Measurements from ENCODE around the gene SLC12A1.
"Not testable (repeated sequence)": the region's sequence is repeated elsewhere in the genome, so short reads cannot be mapped to it uniquely, and the experiment has no call there.

The SLC12A1 gene

DNA sequence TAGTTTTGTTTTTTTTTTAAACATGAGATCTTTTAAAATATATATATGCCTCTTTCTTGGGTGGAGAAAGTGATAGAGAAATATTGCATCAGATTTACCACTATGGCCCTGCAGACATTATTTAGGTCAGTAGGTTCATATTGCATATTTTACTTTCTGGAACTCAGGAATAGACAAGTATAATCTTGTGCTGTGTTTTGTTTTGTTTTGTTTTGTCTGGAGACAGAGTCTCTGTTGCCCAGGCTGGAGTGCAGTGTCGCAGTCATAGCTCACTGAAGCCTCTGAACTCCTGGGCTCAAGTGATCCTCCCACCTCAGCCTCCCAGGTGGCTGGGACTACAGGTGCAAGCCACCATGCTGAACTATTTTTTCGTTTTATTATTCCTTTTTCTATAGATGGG is 103.6 kb downstream of the SLC12A1 start:
- ATAC-seq (no peak), DNase-seq (no peak)
- no peaks in the 10 kb centered on the region for H3K36me3 Mint-ChIP-seq (ENCODE audit: low read depth)

DNA sequence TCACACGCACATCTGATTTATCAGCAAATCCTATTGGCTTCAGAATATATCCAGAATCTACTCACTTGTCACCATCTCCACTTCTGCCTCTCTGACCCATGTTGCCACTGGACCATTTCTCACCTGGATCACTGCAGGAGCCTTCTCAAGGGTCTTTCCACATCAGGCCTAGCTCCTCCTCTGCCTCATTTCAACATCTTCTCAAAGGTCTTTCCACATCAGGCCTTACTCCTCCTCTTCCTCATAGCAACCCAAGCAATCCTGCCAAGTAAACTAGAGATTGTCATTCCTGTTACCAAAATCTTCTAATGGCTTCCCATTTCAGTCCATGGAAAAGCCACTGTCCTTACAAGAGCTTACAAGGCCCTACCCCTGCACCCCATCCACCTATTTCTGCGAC is 107.1 kb downstream of the SLC12A1 start:
- Mint-ChIP-seq H3K27ac (no peak overlapping the region), H3K4me1 (no peaks in the 10 kb centered on the region), H3K27me3 (no peaks in the 10 kb centered on the region), H3K36me3 (ENCODE audit: low read depth) (no peaks in the 10 kb centered on the region), H3K9me3 (no peaks in the 10 kb centered on the region), H3K4me3 (no peak overlapping the region)
- ATAC-seq (no peak), DNase-seq (no peak)

More for the DNA sequence above, 103.6 kb downstream of the SLC12A1 start:
- Mint-ChIP-seq H3K4me3 (no peak overlapping the region), H3K27ac (no peak overlapping the region), H3K4me1 (no peaks in the 10 kb centered on the region), H3K27me3 (peaks cover 2% of the 10 kb centered on the region), H3K9me3 (no peaks in the 10 kb centered on the region)

DNA sequence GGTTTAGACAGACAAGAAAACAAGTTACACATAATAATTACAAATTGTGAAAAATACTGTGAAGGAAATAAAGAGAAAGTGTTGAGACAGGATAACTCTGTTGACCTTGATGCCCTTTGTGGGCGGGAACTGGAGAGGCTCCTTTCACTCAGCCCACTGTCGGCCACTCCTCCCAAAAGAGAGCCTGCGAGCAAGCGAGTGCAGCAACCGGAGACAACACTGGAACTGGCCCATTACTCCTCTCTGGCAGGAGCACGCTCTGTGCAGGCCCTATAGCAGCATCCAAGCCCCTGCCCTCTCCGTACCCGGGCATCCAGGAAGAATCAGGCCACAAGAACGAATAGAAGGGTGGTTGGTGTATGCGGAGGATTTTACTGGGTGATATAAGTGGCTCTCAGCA is 108.9 kb downstream of the SLC12A1 start:
- no peaks in the 10 kb centered on the region for H3K9me3 Mint-ChIP-seq
- no peak overlapping the region for H3K4me3 Mint-ChIP-seq
- H3K27me3 Mint-ChIP-seq: no peaks in the 10 kb centered on the region
- ATAC-seq (no peak), DNase-seq (no peak)
- no peaks in the 10 kb centered on the region for H3K36me3 Mint-ChIP-seq (ENCODE audit: low read depth)
- H3K27ac Mint-ChIP-seq: no peak overlapping the region
- H3K4me1 Mint-ChIP-seq: no peaks in the 10 kb centered on the region

DNA sequence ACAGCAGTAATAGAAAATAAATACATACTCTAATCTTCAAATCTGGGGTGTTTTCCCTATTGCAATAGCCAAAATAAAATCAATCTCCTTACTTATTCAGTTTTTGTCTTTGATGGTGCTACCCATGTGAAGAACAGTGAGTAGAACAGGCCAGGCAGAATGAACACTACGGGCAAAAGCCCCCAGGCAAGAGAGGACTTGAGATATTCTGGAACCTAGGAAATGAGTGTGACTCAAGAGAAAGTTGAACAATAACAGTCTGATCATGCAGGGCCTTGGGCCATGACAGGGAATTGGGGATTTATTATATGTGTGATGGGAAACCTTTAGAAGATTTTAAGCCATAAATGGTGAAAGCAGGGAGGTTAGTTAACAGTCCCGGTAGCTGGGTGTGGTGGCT is 111.1 kb downstream of the SLC12A1 start:
- no peaks in the 10 kb centered on the region for H3K27me3 Mint-ChIP-seq
- ATAC-seq: no peak
- H3K36me3 Mint-ChIP-seq (ENCODE audit: low read depth): no peaks in the 10 kb centered on the region
- H3K9me3 Mint-ChIP-seq: no peaks in the 10 kb centered on the region
- H3K4me3 Mint-ChIP-seq: no peak overlapping the region
- no peak overlapping the region for H3K27ac Mint-ChIP-seq
- no peak for DNase-seq
- H3K4me1 Mint-ChIP-seq: no peaks in the 10 kb centered on the region

DNA sequence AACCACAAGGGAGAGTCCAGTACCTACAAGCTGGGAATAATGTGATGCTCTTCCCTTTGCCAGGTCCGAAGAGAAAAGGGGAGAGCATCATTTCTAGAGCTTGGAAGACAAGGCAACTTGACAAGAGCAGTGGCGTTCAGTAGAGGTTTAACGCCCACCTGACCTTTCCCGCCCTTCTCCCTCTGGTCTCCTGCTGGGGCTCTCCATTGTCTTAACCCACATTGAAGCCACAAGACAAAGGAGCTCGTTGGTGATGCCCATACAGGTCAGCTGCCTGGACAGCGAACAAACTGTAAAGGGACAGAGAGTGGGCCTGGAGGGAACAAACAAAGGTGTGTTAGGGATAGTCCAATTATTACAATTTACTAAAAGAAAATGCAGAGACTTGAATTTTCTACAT is 112.0 kb downstream of the SLC12A1 start:
- Mint-ChIP-seq H3K27ac (no peak overlapping the region), H3K9me3 (no peaks in the 10 kb centered on the region), H3K27me3 (no peaks in the 10 kb centered on the region), H3K36me3 (ENCODE audit: low read depth) (no peaks in the 10 kb centered on the region), H3K4me3 (no peak overlapping the region), H3K4me1 (no peaks in the 10 kb centered on the region)
- DNase-seq: no peak
- no peak for ATAC-seq

DNA sequence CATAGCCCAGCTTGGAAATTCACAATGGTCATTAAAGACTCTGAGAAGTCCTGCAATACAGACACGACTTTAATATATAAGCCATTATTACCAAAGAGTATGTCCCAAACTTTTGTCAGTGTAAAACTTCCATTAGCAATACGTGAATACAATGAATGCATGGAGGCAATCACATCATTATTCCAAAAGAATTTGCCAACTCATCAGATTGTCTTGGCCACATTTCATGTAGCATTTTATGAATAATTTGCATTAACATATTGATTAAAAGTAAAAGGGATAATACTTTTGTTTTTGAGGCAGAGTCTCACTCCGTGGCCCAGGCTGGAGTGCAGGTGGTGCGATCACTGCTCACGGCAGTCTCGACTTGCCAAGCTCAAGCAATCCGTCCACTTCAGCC is 117.2 kb downstream of the SLC12A1 start:
- Mint-ChIP-seq H3K27ac (no peak overlapping the region), H3K4me3 (no peak overlapping the region), H3K36me3 (ENCODE audit: low read depth) (peaks cover 2% of the 10 kb centered on the region), H3K4me1 (peaks cover 5% of the 10 kb centered on the region), H3K27me3 (no peaks in the 10 kb centered on the region), H3K9me3 (no peaks in the 10 kb centered on the region)
- ATAC-seq (no peak), DNase-seq (no peak)

DNA sequence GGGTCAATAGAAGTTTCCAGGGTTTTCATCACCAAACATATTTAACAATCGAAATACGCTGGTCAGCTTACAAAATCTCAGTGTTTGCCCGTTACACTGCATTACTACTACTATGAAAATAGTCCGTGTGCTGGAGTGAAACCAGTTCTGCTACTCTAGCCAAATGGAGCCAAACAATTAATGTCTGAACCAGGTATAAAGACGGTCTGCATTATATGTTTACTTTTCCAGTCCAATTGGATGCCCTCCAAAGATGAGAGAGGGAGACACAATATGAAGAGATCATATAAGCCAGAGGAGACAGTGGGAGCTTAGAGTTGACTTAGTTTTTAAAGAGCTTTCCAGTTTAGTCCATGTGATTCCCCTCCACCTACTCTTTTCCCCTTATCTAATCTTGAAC is 118.8 kb downstream of the SLC12A1 start:
- Mint-ChIP-seq H3K4me3 (no peak overlapping the region), H3K27me3 (no peaks in the 10 kb centered on the region), H3K9me3 (no peaks in the 10 kb centered on the region), H3K4me1 (peaks cover 8% of the 10 kb centered on the region), H3K36me3 (ENCODE audit: low read depth) (peaks cover 2% of the 10 kb centered on the region), H3K27ac (no peak overlapping the region)
- no peak for DNase-seq
- ATAC-seq: no peak

DNA sequence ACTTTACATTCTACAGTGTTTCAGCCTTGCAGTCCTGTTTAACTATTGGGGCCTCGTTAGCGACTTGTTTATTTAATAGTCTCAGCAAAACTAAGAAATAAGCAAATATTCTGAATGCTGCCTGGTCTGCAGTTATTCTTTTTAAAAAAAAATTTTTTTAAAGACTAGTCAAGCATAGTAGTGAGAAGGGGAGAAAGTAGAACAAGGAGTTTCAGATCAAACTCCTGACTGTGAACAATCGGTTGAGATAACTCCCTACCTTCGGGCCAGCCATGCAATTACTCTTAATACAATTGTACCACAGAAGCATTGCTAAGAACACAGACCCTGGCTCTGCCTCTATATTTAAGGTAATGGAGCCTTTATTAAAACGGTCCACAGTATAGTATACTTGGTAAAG is 119.3 kb downstream of the SLC12A1 start:
- H3K4me3 Mint-ChIP-seq: no peak overlapping the region
- H3K36me3 Mint-ChIP-seq (ENCODE audit: low read depth): peaks cover 2% of the 10 kb centered on the region
- H3K4me1 Mint-ChIP-seq: peaks cover 12% of the 10 kb centered on the region
- no peak overlapping the region for H3K27ac Mint-ChIP-seq
- DNase-seq: no peak
- no peaks in the 10 kb centered on the region for H3K27me3 Mint-ChIP-seq
- no peaks in the 10 kb centered on the region for H3K9me3 Mint-ChIP-seq
- ATAC-seq: no peak

DNA sequence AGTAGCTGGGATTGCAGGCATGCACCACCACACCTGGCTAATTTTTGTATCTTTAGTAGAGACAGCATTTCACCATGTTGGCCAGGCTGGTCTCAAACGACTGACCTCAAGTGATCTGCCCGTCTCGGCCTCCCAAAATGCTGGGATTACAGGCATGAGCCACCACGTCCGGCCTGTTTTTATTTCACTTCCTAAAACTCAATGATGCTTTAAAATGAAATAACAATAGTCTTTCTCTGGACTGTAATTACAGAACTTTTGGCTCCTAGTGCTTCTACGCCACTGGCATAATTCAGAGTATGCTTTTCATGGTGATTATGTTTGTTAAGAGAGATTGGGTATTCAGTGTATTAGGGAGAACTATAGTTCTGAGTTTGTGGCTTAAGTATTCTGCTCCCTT is 120.1 kb downstream of the SLC12A1 start:
- H3K4me1 Mint-ChIP-seq: peaks cover 13% of the 10 kb centered on the region
- ATAC-seq; DNase-seq; H3K9me3 Mint-ChIP-seq; H3K27ac Mint-ChIP-seq; H3K36me3 Mint-ChIP-seq (ENCODE audit: low read depth); H3K27me3 Mint-ChIP-seq; H3K4me3 Mint-ChIP-seq: not testable (repeated sequence)

DNA sequence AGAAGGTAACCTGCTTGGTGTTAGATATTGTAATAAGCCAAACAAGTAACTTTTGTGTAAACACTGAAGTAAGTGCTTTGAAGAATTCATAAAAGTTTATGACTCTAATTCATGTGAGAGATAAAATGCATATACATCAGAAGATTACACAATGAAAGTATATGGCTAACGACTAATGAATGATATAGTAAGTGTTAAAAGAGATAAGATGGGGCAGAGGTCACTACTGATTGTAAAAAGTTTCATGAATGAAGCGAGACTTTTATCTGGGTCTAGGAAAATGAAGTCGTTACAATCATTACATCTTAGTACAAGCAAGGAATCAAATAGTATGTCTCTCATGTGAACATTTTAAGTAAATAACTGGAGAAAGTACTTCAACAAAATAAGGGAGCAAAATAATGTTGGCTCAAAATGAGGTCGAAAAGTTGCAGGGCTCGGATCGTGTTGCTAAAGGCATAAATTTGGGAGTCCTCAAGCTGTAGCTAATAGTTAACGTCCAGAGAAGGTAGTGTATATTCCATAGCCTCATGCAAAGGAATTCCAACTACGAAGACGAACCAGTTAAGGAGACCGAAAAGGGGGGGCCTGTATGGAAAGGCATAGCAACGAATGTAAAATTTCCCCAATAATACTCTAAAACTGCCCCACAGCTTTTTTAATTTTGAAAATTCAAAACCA is 124.1 kb downstream of the SLC12A1 start:
- Mint-ChIP-seq H3K36me3 (ENCODE audit: low read depth) (peaks cover 30% of the 10 kb centered on the region), H3K4me1 (peaks cover 37% of the 10 kb centered on the region)

DNA sequence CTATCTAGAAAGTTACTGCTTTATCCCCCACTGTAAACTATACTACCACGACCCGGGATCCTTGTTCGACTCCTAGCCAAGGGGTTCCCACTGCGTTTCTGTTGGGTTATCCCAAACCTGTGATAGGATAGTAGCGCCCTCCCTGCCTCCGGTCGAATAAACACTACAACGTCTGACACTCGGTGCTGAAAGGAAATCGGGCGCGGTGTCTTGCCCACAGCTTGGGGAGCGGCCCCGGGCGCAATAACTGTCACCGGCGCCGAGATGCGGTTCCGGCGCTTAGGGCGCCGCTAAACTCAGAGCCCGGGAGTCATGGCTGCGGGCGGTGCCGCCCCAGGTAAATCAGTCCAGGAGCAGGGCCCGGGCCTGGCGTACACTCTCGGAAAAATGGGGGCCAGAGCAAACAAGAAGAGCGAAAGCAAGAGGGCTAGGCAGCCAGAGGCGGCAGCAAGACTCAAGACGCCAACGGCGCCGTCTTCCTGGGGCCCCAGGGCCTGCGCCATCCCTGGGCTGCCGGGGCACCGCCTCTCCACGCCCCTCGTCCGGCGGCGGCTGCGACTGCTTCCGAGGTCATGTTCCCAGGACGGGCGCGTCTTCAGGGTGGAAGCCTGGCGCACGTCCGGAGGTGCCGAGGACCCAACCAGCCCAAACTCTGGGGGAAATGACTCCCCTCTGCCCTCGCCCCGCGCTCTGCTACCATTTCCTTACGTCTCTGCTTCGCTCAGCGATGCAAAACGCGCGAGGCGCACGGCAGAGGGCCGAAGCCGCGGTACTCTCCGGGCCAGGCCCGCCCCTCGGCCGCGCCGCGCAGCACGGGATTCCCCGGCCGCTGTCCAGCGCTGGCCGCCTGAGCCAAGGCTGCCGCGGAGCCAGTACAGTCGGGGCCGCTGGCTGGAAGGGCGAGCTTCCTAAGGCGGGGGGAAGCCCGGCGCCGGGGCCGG is 125.0 kb downstream of the SLC12A1 start, which contains the start of gene DUT:
DUT (plus strand) TSS at position 575 of the 941 bp plus-strand sequence; CDS start at position 662, 87 bp downstream.
- DNase-seq: peak; percentile 82
- peak; percentile 88 for ATAC-seq
- H3K27me3 Mint-ChIP-seq: no peaks in the 10 kb centered on the region
- H3K36me3 Mint-ChIP-seq (ENCODE audit: low read depth): peaks cover 38% of the 10 kb centered on the region
- H3K27ac Mint-ChIP-seq: peak within 1 kb of the TSS; percentile 96
- H3K4me1 Mint-ChIP-seq: peaks cover 44% of the 10 kb centered on the region
- peak within 1 kb of the TSS; percentile 96 for H3K4me3 Mint-ChIP-seq
- no peaks in the 10 kb centered on the region for H3K9me3 Mint-ChIP-seq

More for the DNA sequence above, 124.1 kb downstream of the SLC12A1 start:
- Mint-ChIP-seq H3K4me3 (peak overlapping the region; percentile 96), H3K9me3 (no peaks in the 10 kb centered on the region), H3K27ac (peak overlapping the region; percentile 96), H3K27me3 (no peaks in the 10 kb centered on the region)
- no peak for ATAC-seq
- DNase-seq: no peak

DNA sequence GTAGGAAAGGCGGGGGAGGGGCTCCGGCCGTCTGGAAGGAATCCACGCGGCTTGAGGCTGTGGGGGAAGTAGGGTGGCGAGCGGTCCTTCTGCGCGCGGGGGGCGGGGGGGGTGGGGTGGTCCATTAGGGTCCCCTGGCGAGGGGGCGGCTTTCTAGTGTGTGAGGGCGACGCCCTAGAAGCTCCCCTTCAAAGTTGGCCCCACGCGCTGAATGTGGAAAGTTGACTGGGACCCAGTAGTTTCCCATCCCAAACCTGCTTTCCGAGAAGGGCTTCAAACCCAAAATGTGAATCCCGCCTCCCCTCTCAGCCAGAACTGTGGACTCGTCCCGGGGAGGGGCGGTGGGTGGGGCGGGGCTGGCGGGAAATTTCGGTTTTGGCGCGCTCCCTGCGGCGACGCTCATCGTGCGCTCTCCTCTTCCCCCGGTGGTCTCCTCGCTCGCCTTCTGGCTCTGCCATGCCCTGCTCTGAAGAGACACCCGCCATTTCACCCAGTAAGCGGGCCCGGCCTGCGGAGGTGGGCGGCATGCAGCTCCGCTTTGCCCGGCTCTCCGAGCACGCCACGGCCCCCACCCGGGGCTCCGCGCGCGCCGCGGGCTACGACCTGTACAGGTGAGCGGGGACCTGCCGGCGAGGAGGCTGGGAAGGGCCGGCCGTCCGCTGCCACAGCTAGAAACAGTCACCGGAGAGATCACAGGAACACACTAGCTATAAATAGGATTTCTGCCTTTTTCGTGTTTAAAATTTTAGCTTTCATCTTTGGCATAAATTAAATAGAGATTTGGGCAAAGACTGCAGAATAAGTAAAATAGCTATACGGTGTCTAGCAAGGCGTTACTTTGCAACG is 125.9 kb downstream of the SLC12A1 start:
- Mint-ChIP-seq H3K27me3 (no peaks in the 10 kb centered on the region), H3K4me1 (peaks cover 50% of the 10 kb centered on the region), H3K9me3 (no peaks in the 10 kb centered on the region), H3K4me3 (peak overlapping the region; percentile 96), H3K36me3 (ENCODE audit: low read depth) (peaks cover 45% of the 10 kb centered on the region), H3K27ac (peak overlapping the region; percentile 94)
- peak; percentile 68 for ATAC-seq
- peak; percentile 79 for DNase-seq

DNA sequence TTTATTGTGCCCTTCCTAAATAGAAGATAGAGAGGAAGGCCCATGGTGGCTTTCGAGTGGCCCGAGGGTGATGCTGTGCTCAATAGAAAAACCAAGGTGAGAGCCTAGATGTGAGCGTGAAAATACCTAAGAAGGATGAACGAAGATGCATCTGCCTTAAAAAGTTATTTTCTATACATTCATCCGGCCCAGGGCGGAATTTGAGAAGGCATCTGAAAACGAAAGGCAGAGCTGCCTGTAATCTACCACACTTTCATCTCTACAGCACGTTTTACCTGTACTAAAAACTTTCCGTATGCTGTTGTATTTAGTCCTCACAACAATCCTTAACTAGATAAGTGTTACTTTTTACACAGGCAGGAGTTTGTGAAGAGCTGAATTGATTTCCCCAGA is 126.5 kb downstream of the SLC12A1 start:
- DNase-seq: no peak
- H3K4me3 Mint-ChIP-seq: peak overlapping the region; percentile 96
- no peaks in the 10 kb centered on the region for H3K9me3 Mint-ChIP-seq
- H3K36me3 Mint-ChIP-seq (ENCODE audit: low read depth): peaks cover 48% of the 10 kb centered on the region
- H3K4me1 Mint-ChIP-seq: peaks cover 50% of the 10 kb centered on the region
- ATAC-seq: no peak
- no peaks in the 10 kb centered on the region for H3K27me3 Mint-ChIP-seq
- peak overlapping the region; percentile 94 for H3K27ac Mint-ChIP-seq

DNA sequence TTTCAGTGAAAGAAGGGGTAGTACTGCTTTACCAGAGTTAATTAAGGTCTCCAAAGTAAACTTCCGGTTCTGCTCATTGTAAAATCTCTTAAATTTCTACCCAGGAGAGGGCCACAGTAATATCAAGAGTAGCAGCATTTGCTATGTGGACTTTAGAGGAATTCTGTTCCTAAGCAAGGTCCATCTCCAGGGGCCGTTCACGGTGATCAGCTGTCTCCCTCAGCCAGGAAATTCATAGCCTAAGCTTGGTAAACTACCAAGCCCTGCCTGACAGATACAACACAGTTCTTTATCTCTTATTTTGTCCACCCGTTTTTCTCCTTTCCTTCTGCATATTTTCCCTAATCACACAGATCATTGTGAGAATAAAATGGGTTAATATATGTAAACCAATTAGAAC is 127.4 kb downstream of the SLC12A1 start:
- no peak for DNase-seq
- Mint-ChIP-seq H3K9me3 (no peaks in the 10 kb centered on the region), H3K4me3 (peak overlapping the region; percentile 96), H3K36me3 (ENCODE audit: low read depth) (peaks cover 53% of the 10 kb centered on the region), H3K27me3 (no peaks in the 10 kb centered on the region), H3K27ac (peak overlapping the region; percentile 94), H3K4me1 (peaks cover 53% of the 10 kb centered on the region)
- ATAC-seq: no peak
